Measurements from ENCODE around the gene KNDC1. TPM values are rescaled to one million over a fixed set of nuclear protein-coding genes. Genes with fewer than 3 reads are reported as not detected.

KNDC1 gene
- total and polyA plus RNA-seq, 10 of the 15 experiments (the other 5 are each of a cell fraction or from before 2014, with no cell fraction given), result 0.03 to 0.11 (median 0.05) TPM; not detected in 7

DNA sequence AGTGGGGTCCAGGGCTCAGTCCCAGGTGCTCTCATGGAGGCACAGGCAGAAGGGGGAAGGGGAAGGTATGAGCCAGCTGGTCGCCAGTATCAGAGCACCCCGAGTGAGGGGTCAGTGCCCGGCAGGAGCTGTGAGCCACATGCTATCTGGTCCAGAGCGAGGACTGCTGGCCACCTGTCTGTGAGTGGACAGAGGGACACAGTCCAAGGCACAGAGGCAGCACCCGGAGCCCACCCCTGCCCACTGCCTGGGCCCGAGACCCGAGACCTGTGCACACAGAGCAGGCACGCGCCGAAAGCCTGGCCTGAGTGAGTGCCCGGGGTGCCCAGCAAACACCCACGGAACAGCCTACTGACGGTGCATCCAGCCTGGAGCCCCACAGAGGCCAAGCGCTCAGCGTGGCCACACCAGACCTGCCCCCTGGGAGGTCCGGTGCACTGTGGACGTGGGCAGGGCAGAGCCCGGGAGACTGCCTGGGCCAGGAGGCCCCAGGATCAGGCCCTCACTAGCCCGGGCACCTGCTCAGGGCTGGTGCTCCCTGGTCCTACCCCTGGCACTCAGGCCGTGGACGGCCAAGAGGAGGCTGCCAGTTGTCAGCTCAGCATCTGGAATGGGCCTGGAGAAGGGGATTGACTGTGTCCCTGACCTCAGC lies 42.9 kb upstream of the KNDC1 start:
- H3K4me1 ChIP-seq (ENCODE audit: control insufficient read depth, insufficient read depth, low read length), result no peaks in the 10 kb centered on the region
- ChIA-PET SMC1A (ENCODE audit: uncharacterized antibody, unreplicated experiment) (no interaction called here), POLR2A (no interaction called here), CTCF (no interaction called here), RAD21 (ENCODE audit: unreplicated experiment) (no interaction called here)
- peaks cover 4% of the 10 kb centered on the region; the same call in 1 of the 3 replicates for H3K9me3 ChIP-seq (replicated peaks; ENCODE audit: control insufficient read depth, insufficient read depth, low read length)
- intact Hi-C loops (cut with micrococcal nuclease; ENCODE audit: unreplicated experiment), result no loop called here
- no peak overlapping the region for H3K4me2 ChIP-seq (ENCODE audit: control insufficient read depth, insufficient read depth)
- H3K36me3 ChIP-seq (ENCODE audit: control insufficient read depth in 2 of 2, insufficient read depth in 2 of 2, low read length in 1 of 2), result no peaks in the 10 kb centered on the region
- no TSS peak for BruUV-seq (replicated peaks)
- H2AFZ ChIP-seq (ENCODE audit: control insufficient read depth, low read depth, low read length), result no peak overlapping the region
- no peak overlapping the region for H3K9ac ChIP-seq (ENCODE audit: control insufficient read depth, insufficient read depth, low read length)
- FAIRE-seq (no peak), DNase-seq (ENCODE audit: low read depth, low spot score) (no peak), ATAC-seq (no peak)
- in situ Hi-C loops (cut with MboI), result no loop called here
- H3K27ac ChIP-seq (ENCODE audit: control insufficient read depth, insufficient read depth), result no peak overlapping the region
- H3K4me3 ChIP-seq, result no peak overlapping the region
- H3K79me2 ChIP-seq (ENCODE audit: control insufficient read depth, insufficient read depth, low read length), result no peaks in the 10 kb centered on the region
- H3K27me3 ChIP-seq (replicated peaks in 1 of 2; ENCODE audit: control insufficient read depth in 2 of 2, insufficient read depth in 2 of 2, low read length in 1 of 2), result no peaks in the 10 kb centered on the region
- no peaks in the 10 kb centered on the region for H4K20me1 ChIP-seq (ENCODE audit: control insufficient read depth, insufficient read depth)
- WGBS (ENCODE audit: insufficient coverage, insufficient replicate concordance, low lambda C conversion rate, missing lambda C conversion rate), result 65% methylated on average over 18 of the region's 21 CpGs
- TF ChIP-seq, protein P1, sequence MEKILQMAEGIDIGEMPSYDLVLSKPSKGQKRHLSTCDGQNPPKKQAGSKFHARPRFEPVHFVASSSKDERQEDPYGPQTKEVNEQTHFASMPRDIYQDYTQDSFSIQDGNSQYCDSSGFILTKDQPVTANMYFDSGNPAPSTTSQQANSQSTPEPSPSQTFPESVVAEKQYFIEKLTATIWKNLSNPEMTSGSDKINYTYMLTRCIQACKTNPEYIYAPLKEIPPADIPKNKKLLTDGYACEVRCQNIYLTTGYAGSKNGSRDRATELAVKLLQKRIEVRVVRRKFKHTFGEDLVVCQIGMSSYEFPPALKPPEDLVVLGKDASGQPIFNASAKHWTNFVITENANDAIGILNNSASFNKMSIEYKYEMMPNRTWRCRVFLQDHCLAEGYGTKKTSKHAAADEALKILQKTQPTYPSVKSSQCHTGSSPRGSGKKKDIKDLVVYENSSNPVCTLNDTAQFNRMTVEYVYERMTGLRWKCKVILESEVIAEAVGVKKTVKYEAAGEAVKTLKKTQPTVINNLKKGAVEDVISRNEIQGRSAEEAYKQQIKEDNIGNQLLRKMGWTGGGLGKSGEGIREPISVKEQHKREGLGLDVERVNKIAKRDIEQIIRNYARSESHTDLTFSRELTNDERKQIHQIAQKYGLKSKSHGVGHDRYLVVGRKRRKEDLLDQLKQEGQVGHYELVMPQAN (conservative IDR thresholded peaks at IDR 0.05), result no peak
- TF ChIP-seq SMC3 (IDR thresholded peaks at IDR 0.05; ENCODE audit: borderline replicate concordance, low read length), result no peak
- no peak for TF ChIP-seq TCF3 (IDR thresholded peaks at IDR 0.05; ENCODE audit: borderline replicate concordance, insufficient read depth, low read depth, low read length)
- TF ChIP-seq MTA2 (IDR thresholded peaks at IDR 0.05; ENCODE audit: low read depth), result no peak
- no peak for TF ChIP-seq IRF4 (IDR thresholded peaks at IDR 0.05; ENCODE audit: low read depth, low read length)
- no peak for TF ChIP-seq IKZF1 (conservative IDR thresholded peaks at IDR 0.05)
- TF ChIP-seq ASH2L (IDR thresholded peaks at IDR 0.05; ENCODE audit: borderline replicate concordance, low read depth), result no peak
- TF ChIP-seq GATAD2B (conservative IDR thresholded peaks at IDR 0.05; ENCODE audit: low read depth), result no peak
- no peak for TF ChIP-seq FOS (IDR thresholded peaks at IDR 0.05; ENCODE audit: borderline replicate concordance, extremely low read depth, insufficient read length)
